NCI-H226 (cell line): ENCODE data around the gene OR2T35.
"Not testable (repeated sequence)": the region's sequence is repeated elsewhere in the genome, so short reads cannot be mapped to it uniquely, and the experiment has no call there.

ENCODE experiments used
- DNase-seq: peaks from one replicate; pipeline ENCODE4 v3.0.0-alpha.2; 2015

Gene OR2T35

GRCh38 chr1:248645178-248645577, at the start of gene OR2T35:
TSS of gene OR2T35 (minus strand) at chr1:248645278. CDS start at chr1:248639258, 6,020 bp downstream.
- DNase-seq: not testable (repeated sequence)

GRCh38 chr1:248691567-248692155, 46.6 kb upstream of the OR2T35 start:
- no peak for DNase-seq

GRCh38 chr1:248688527-248689298, 43.6 kb upstream of the OR2T35 start:
- DNase-seq: no peak

- DNase-seq: no peak
Observed at GRCh38 chr1:248686815-248687214, 41.7 kb upstream of the OR2T35 start.

GRCh38 chr1:248681651-248682050, 36.6 kb upstream of the OR2T35 start:
- no peak for DNase-seq

GRCh38 chr1:248670003-248670402, 24.9 kb upstream of the OR2T35 start:
- DNase-seq: no peak

GRCh38 chr1:248663453-248664328, 18.6 kb upstream of the OR2T35 start:
- DNase-seq: not testable (repeated sequence)

GRCh38 chr1:248656797-248657196, 11.7 kb upstream of the OR2T35 start:
- DNase-seq: not testable (repeated sequence)

GRCh38 chr1:248655354-248655753, 10.3 kb upstream of the OR2T35 start, which contains the start of gene OR2T27:
TSS of gene OR2T27 (minus strand) at chr1:248655528. CDS start at chr1:248650884, 4,644 bp downstream.
- DNase-seq: not testable (repeated sequence)

GRCh38 chr1:248648770-248649536, 3.9 kb upstream of the OR2T35 start:
- not testable (repeated sequence) for DNase-seq

- not testable (repeated sequence) for DNase-seq
Observed at GRCh38 chr1:248642971-248643651, 2.0 kb downstream of the OR2T35 start.

- DNase-seq: not testable (repeated sequence)
Observed at GRCh38 chr1:248641583-248641982, 3.5 kb downstream of the OR2T35 start.

GRCh38 chr1:248640906-248641305, 4.2 kb downstream of the OR2T35 start:
- DNase-seq: not testable (repeated sequence)

GRCh38 chr1:248639652-248640051, 5.4 kb downstream of the OR2T35 start:
- not testable (repeated sequence) for DNase-seq

- DNase-seq: not testable (repeated sequence)
Observed at GRCh38 chr1:248636612-248637011, 8.5 kb downstream of the OR2T35 start.

- not testable (repeated sequence) for DNase-seq
Observed at GRCh38 chr1:248634991-248635390, 10.1 kb downstream of the OR2T35 start, which contains the start of gene OR2T11. TSS of gene OR2T11 (minus strand) at chr1:248635091. CDS start at chr1:248627128, 7,963 bp downstream.

- DNase-seq: no peak
Observed at GRCh38 chr1:248631354-248632008, 13.6 kb downstream of the OR2T35 start.

- no peak for DNase-seq
Observed at GRCh38 chr1:248630551-248630950, 14.5 kb downstream of the OR2T35 start.

GRCh38 chr1:248627971-248628844, 16.9 kb downstream of the OR2T35 start:
- DNase-seq: no peak

GRCh38 chr1:248625971-248626370, 19.1 kb downstream of the OR2T35 start:
- DNase-seq: no peak
